ENCODE measurements around the gene CINP.

DNA sequence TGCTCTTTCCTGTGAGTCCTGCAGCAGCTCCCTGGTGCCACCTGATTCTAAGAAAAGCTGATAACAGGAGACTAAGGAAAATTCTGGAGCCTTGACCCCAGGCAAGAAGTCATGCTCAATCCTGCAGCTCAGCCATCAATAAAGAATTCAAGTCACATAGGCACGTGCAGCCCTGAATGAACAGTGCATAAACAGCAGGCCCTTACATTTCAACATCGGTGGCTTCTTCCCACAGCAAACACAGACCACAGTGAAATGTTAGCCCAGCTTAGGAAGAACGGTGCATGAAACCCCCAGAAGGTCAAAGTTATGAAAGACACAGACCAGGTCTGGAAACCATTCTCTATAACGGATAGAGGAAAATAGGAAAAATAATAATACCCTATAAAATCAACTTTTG, 10.5 kb downstream of the CINP start:
- TF ChIP-seq EZH2 (IDR thresholded peaks at IDR 0.05; ENCODE audit: insufficient read depth, poor library complexity, severe bottlenecking) (no peak), EZH2phosphoT487 (IDR thresholded peaks at IDR 0.05; ENCODE audit: insufficient read depth, low read depth) (no peak)
